ENCODE measurements around the gene PTPRB. TPM values are rescaled to one million over a fixed set of nuclear protein-coding genes. Genes with fewer than 3 reads are reported as not detected.

Gene PTPRB
- polyA plus RNA-seq, 3 donors = not detected

DNA sequence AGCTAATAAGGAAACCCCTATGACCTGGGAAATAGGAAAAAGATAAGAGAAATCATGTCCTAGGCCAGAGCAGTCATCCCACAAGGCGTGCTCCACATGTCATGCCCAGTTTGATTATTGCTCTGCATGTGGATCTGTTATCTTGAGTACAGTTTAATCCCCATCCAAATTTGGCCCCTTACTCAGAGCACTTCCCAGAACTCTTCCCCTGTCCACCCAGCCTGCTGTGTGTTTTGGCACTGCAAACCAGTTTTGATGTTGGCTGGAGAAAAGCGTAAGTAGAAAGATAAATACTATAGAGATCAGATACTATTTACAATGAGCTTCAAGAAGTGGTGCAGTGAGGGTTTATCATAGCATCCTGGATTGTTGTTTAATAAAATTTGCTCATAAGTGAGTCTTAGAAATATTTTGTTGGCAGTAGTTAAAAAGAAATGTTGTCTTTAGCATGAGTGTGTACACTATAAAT lies 83.8 kb downstream of the PTPRB start:
- no peaks in the 10 kb centered on the region for H3K36me3 Mint-ChIP-seq
- Histone ChIP-seq H3K4me1 (ENCODE audit: control insufficient read depth in 1 of 2, insufficient read depth in 2 of 2, low read length in 2 of 2) (no peaks in the 10 kb centered on the region), H2AFZ (ENCODE audit: insufficient read depth, low read depth, low read length, poor library complexity, severe bottlenecking) (no peak overlapping the region), H3K4me3 (replicated peaks in 1 of 3; ENCODE audit: low read depth in 2 of 3, low read length in 3 of 3) (no peak overlapping the region), H3K9ac (ENCODE audit: insufficient read depth, low read length, poor library complexity, severe bottlenecking) (no peak overlapping the region), H3K27me3 (ENCODE audit: control insufficient read depth in 2 of 2, insufficient read depth in 2 of 2, low read length in 2 of 2) (no peaks in the 10 kb centered on the region), H3K27ac (ENCODE audit: low read depth in 1 of 2, low read length in 2 of 2) (no peak overlapping the region), H3K9me3 (replicated peaks in 1 of 2; ENCODE audit: control insufficient read depth in 1 of 2, insufficient read depth in 1 of 2, low read length in 2 of 2) (no peaks in the 10 kb centered on the region), H3K4me2 (replicated peaks; ENCODE audit: extremely low read depth, low read length, poor library complexity, severe bottlenecking) (no peak overlapping the region), H3K36me3 (replicated peaks in 1 of 2; ENCODE audit: control insufficient read depth in 1 of 2, insufficient read depth in 2 of 2, low read length in 2 of 2) (no peaks in the 10 kb centered on the region), H4K20me1 (ENCODE audit: insufficient read depth, low read length) (no peaks in the 10 kb centered on the region), H3K79me2 (ENCODE audit: insufficient read depth, low read length) (no peaks in the 10 kb centered on the region)
- H3K27ac Mint-ChIP-seq = no peak overlapping the region
- DNase-seq = no peak
- peaks cover 0 to 7% (median 2%) of the 10 kb centered on the region in 3 donors for H3K27me3 Mint-ChIP-seq (ENCODE audit: low read depth in 3 of 3)
- 100% methylated on average over 1 of the region's 2 CpGs for WGBS (ENCODE audit: insufficient coverage)
- intact Hi-C loops (cut with micrococcal nuclease) = no loop called here
- H3K9me3 Mint-ChIP-seq = peaks cover 0 to 7% (median 2%) of the 10 kb centered on the region in 7 donors
- no peak for TF ChIP-seq CTCF (IDR thresholded peaks at IDR 0.05)
- no peaks in the 10 kb centered on the region for H3K4me1 Mint-ChIP-seq
- H3K4me3 Mint-ChIP-seq = no peak overlapping the region

DNA sequence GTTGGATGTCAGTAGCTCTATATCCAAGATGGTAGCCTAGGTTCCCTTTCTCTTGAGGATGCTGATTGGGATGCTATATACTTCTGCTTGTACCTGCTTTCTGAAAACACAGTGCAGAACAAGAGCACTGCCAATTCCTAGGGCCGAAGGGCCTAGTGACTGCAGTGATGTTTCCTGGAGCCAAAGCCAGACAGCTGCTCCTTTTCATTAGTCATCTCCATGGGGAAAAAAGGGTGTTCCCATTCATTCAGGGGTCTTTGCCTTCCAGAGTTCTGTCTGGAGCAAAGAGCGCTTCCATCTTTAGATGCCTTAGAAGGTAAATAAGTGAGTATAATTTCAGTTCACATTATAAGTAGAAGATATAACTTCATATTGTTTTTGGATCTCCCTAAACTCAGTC lies 85.5 kb downstream of the PTPRB start:
- Histone ChIP-seq H3K9me3 (replicated peaks in 1 of 2; ENCODE audit: control insufficient read depth in 1 of 2, insufficient read depth in 1 of 2, low read length in 2 of 2) (no peaks in the 10 kb centered on the region), H3K36me3 (replicated peaks in 1 of 2; ENCODE audit: control insufficient read depth in 1 of 2, insufficient read depth in 2 of 2, low read length in 2 of 2) (no peaks in the 10 kb centered on the region), H3K9ac (ENCODE audit: insufficient read depth, low read length, poor library complexity, severe bottlenecking) (no peak overlapping the region), H3K27me3 (ENCODE audit: control insufficient read depth in 2 of 2, insufficient read depth in 2 of 2, low read length in 2 of 2) (no peaks in the 10 kb centered on the region), H3K27ac (ENCODE audit: low read depth in 1 of 2, low read length in 2 of 2) (no peak overlapping the region), H3K4me1 (ENCODE audit: control insufficient read depth in 1 of 2, insufficient read depth in 2 of 2, low read length in 2 of 2) (no peaks in the 10 kb centered on the region), H2AFZ (ENCODE audit: insufficient read depth, low read depth, low read length, poor library complexity, severe bottlenecking) (no peak overlapping the region), H3K4me2 (replicated peaks; ENCODE audit: extremely low read depth, low read length, poor library complexity, severe bottlenecking) (no peak overlapping the region), H3K79me2 (ENCODE audit: insufficient read depth, low read length) (no peaks in the 10 kb centered on the region), H3K4me3 (replicated peaks in 1 of 3; ENCODE audit: low read depth in 2 of 3, low read length in 3 of 3) (no peak overlapping the region), H4K20me1 (ENCODE audit: insufficient read depth, low read length) (no peaks in the 10 kb centered on the region)
- Mint-ChIP-seq H3K9me3 (peaks cover 0 to 7% (median 3%) of the 10 kb centered on the region in 7 donors), H3K27ac (no peak overlapping the region), H3K27me3 (ENCODE audit: low read depth in 3 of 3) (peaks cover 0 to 2% (median 1%) of the 10 kb centered on the region in 3 donors), H3K36me3 (no peaks in the 10 kb centered on the region), H3K4me1 (no peaks in the 10 kb centered on the region), H3K4me3 (no peak overlapping the region)
- DNase-seq = no peak
- WGBS (ENCODE audit: insufficient coverage) = 100% methylated on average over 1 of the region's 2 CpGs
- no peak for TF ChIP-seq CTCF (IDR thresholded peaks at IDR 0.05)
- intact Hi-C loops (cut with micrococcal nuclease) = no loop called here
